Body of pancreas (tissue), 4 donors: ENCODE measurements around the gene ARNT2. TPM values are rescaled to one million over a fixed set of nuclear protein-coding genes. Genes with fewer than 3 reads are reported as not detected.

Source experiments
- ATAC-seq: fragments of 150-250 bp; one replicate; pipeline ENCODE4 v1.9.1; 2016
- DNase-seq, 4 donors: peaks; one replicate each; pipeline ENCODE4 v3.0.0-alpha.2; 2019
- H3K27ac ChIP-seq, 4 donors: fragments of 200-600 bp; sonication (generic); 1 replicate in 3 of 4; 2 replicates in 1 of 4; pipeline versions ENCODE4 v1.5.1 to v1.6.1; 2016 to 2019; ENCODE audit warnings: mild to moderate bottlenecking in 1 of 4, mixed read lengths in 1 of 4, moderate library complexity in 1 of 4
- H3K27me3 ChIP-seq, 2 donors: fragments of 200-600 bp; sonication (generic); one replicate each; pipeline ENCODE4 v1.6.0; 2016; ENCODE audit warnings: mild to moderate bottlenecking in 1 of 2
- H3K36me3 ChIP-seq, 2 donors: fragments of 200-600 bp; sonication (generic); replicated peaks in 1 of 2; 2 replicates each; pipeline ENCODE4 v1.5.1; 2016; ENCODE audit warnings: low read depth in 2 of 2; ENCODE audit not compliant: insufficient read depth in 1 of 2
- H3K4me1 ChIP-seq: fragments of 200-600 bp; sonication (generic); one replicate; pipeline ENCODE4 v1.6.0; 2016
- H3K4me3 ChIP-seq, 2 donors: fragments of 200-600 bp; sonication (generic); 1 replicate in 1 of 2; 2 replicates in 1 of 2; pipeline ENCODE4 v1.5.1; 2016 to 2019
- H3K9me3 ChIP-seq, 3 donors: fragments of 200-600 bp; sonication (generic); 1 replicate in 2 of 3; 2 replicates in 1 of 3; pipeline ENCODE4 v1.5.1; 2016
- POLR2A ChIP-seq, 3 donors: fragments of 450-650 bp; IDR thresholded peaks; one replicate each; pipeline ENCODE4 v1.6.1; 2016; ENCODE audit warnings: antibody characterized with exemption in 3 of 3, mild to moderate bottlenecking in 2 of 3
- WGBS, 2 donors: methylation state at CpG; one replicate each; pipeline ENCODE4 v1.1.5; 2017; 5-methylcytosine and 5-hydroxymethylcytosine counted together
- intact Hi-C: fragments of 100-400 bp; cut with DNase I; formaldehyde crosslinking; loops from one replicate; pipeline ENCODE4 v1.15.1; 2023
- total RNA-seq, 2 donors: library from RNA; depleted of rRNA; stranded (reverse); fragments of >200 nt; gene quantifications; one replicate each; pipeline ENCODE4 v1.1.0, GENCODE V29; 2016
- TF ChIP-seq, protein P1 (sequence below), 7 experiments: fragments of 450-650 bp in 4 of 7; fragments of 200-600 bp in 3 of 7; sonication (generic) in 3 of 7; IDR thresholded peaks; one replicate each; pipeline ENCODE4 v1.5.1; 2016 to 2019; ENCODE audit warnings: antibody characterized with exemption in 7 of 7

ARNT2 gene
- total RNA-seq, 2 donors from 2014 or later = 5.3 to 5.4 TPM

DNA sequence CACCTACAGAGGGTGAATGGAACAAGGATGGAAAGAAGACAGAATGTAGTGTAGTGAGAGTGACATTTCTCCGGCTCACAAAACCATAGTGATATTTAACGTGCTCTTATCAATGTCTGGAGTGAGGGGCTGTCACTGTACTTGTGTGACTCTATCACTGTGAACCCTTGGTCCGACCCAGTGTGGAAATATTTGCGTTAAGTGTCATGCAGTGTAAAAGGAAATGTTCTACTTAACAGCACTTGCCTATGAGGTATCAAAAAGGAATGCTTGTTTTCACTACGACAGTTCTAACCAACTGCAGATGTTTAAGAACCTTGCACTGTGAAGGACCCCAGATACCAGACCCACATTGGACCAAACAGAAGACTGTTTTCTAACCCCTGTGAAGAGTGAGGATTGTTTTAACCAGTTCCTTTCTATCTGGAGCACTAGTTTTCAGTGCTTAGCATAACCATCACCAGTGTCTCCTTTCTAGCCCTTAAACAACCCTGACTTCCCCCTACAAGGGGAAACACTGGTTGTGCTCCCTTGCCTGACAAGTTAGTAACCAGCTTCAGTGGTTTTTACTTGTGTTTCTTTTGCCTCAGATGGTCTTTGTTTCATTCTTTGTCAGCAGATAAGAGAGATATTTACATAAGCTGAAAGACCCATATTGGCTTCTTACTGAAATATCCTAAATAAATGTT is 146.2 kb downstream of the ARNT2 start:
- whole genome bisulfite sequencing, 2 donors = 61 to 63% methylated on average over 5 of the region's 5 CpGs
- no peak overlapping the region for H3K4me3 ChIP-seq
- no peak overlapping the region for H3K27ac ChIP-seq
- H3K27me3 ChIP-seq = no peaks in the 10 kb centered on the region
- no peaks in the 10 kb centered on the region for H3K4me1 ChIP-seq
- no peaks in the 10 kb centered on the region for H3K36me3 ChIP-seq
- DNase-seq (no peak), ATAC-seq (no peak)
- intact Hi-C loops = no loop called here
- no peaks in the 10 kb centered on the region for H3K9me3 ChIP-seq
- no peak for TF ChIP-seq POLR2A (IDR thresholded peaks at IDR 0.05)
- TF ChIP-seq, protein P1, sequence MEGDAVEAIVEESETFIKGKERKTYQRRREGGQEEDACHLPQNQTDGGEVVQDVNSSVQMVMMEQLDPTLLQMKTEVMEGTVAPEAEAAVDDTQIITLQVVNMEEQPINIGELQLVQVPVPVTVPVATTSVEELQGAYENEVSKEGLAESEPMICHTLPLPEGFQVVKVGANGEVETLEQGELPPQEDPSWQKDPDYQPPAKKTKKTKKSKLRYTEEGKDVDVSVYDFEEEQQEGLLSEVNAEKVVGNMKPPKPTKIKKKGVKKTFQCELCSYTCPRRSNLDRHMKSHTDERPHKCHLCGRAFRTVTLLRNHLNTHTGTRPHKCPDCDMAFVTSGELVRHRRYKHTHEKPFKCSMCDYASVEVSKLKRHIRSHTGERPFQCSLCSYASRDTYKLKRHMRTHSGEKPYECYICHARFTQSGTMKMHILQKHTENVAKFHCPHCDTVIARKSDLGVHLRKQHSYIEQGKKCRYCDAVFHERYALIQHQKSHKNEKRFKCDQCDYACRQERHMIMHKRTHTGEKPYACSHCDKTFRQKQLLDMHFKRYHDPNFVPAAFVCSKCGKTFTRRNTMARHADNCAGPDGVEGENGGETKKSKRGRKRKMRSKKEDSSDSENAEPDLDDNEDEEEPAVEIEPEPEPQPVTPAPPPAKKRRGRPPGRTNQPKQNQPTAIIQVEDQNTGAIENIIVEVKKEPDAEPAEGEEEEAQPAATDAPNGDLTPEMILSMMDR (IDR thresholded peaks at IDR 0.05) = no peak

DNA sequence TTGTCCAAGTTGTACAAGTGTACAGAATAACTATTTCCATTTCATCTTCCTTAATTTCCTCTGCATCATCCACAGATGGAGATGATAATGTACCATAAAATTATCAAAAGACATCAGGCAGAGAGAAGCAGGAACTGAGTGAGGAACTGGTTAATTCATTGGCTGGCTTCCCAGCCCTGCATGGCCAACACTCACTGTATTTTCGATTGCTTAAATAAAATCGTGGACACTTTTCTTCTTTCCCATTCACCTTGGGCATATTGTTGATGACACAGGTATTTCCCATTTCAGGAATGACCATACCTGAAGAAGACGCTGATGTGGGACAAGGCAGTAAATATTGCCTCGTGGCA is 146.7 kb downstream of the ARNT2 start:
- H3K36me3 ChIP-seq = no peaks in the 10 kb centered on the region
- H3K4me1 ChIP-seq = no peaks in the 10 kb centered on the region
- ATAC-seq = no peak
- 30 to 33% methylated on average over 4 of the region's 4 CpGs for WGBS, 2 donors
- intact Hi-C loops = no loop called here
- no peak for TF ChIP-seq POLR2A (IDR thresholded peaks at IDR 0.05)
- TF ChIP-seq, protein P1 (IDR thresholded peaks at IDR 0.05) = no peak
- H3K9me3 ChIP-seq = no peaks in the 10 kb centered on the region
- H3K4me3 ChIP-seq = no peak overlapping the region
- no peak for DNase-seq
- H3K27me3 ChIP-seq = no peaks in the 10 kb centered on the region
- no peak overlapping the region for H3K27ac ChIP-seq

GRCh38 chr15:80551348-80551747 is 147.2 kb downstream of the ARNT2 start:
- WGBS, 2 donors = 75 to 89% methylated on average over 3 of the region's 3 CpGs
- no peak for TF ChIP-seq POLR2A (IDR thresholded peaks at IDR 0.05)
- H3K27me3 ChIP-seq = no peaks in the 10 kb centered on the region
- no peaks in the 10 kb centered on the region for H3K4me1 ChIP-seq
- intact Hi-C loops = no loop called here
- no peak for ATAC-seq
- no peaks in the 10 kb centered on the region for H3K9me3 ChIP-seq
- no peak overlapping the region for H3K4me3 ChIP-seq
- no peak for DNase-seq
- H3K36me3 ChIP-seq = no peaks in the 10 kb centered on the region
- no peak overlapping the region for H3K27ac ChIP-seq

GRCh38 chr15:80554560-80554959 is 150.4 kb downstream of the ARNT2 start:
- DNase-seq = no peak
- ATAC-seq = no peak
- Histone ChIP-seq H3K27ac (no peak overlapping the region), H3K36me3 (no peaks in the 10 kb centered on the region), H3K27me3 (no peaks in the 10 kb centered on the region), H3K4me1 (no peaks in the 10 kb centered on the region), H3K9me3 (no peaks in the 10 kb centered on the region), H3K4me3 (no peak overlapping the region)
- intact Hi-C loops = no loop called here
- no peak for TF ChIP-seq POLR2A (IDR thresholded peaks at IDR 0.05)
- TF ChIP-seq, protein P1 (IDR thresholded peaks at IDR 0.05) = no peak
- 83 to 89% methylated on average over 1 of the region's 1 CpG for WGBS, 2 donors

DNA sequence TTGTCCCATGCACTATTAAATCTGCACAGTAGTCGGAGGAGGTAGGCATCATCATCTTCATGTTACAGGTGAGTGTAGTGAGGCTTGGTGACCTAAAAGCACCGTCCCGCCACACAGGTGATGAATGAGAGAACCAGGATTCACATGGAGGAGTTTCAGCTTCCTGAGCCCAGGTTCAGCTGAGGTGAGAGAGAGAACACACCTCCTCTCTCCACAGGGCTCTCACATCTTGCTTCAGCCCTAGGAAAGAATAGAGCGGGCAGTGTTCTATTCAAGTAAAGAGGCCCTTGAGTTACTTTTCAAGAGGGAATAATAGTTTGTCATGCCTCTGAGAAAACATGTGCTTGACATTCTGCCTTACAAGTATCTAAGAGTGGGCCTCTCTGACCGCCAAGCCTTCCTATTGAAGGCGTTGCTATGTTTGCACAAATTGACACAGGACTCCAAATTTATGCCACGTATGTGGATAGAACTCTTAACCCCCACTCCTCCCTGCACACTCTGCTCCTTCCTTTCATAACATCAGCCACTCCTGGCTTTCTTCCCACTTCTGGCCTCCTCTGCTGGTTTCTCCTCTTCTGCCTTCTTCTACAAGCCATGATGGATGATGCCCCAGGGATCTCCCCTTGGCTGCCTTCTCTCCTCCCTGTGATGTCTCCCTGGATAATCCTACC is 152.6 kb downstream of the ARNT2 start:
- peak in 1 of 4 donors; percentile 33 for DNase-seq
- no peak for ATAC-seq
- no peaks in the 10 kb centered on the region for H3K27me3 ChIP-seq
- no peaks in the 10 kb centered on the region for H3K9me3 ChIP-seq
- H3K4me1 ChIP-seq = no peaks in the 10 kb centered on the region
- no peak for TF ChIP-seq POLR2A (IDR thresholded peaks at IDR 0.05)
- TF ChIP-seq, protein P1 (IDR thresholded peaks at IDR 0.05) = no peak
- H3K27ac ChIP-seq = no peak overlapping the region
- intact Hi-C loops = no loop called here
- 89 to 90% methylated on average over 7 of the region's 7 CpGs for WGBS, 2 donors
- H3K4me3 ChIP-seq = no peak overlapping the region
- H3K36me3 ChIP-seq = no peaks in the 10 kb centered on the region
